GM18508 (cell line): ENCODE results near the gene SLC2A4RG.

Experiments used
- ATAC-seq: cut with Tn5 transposase; IDR thresholded peaks from one replicate; pipeline ENCODE4 v1.9.1; 2021; ENCODE audit warnings: moderate number of reproducible peaks; ENCODE audit not compliant: insufficient read depth, unreplicated experiment

The SLC2A4RG gene

DNA sequence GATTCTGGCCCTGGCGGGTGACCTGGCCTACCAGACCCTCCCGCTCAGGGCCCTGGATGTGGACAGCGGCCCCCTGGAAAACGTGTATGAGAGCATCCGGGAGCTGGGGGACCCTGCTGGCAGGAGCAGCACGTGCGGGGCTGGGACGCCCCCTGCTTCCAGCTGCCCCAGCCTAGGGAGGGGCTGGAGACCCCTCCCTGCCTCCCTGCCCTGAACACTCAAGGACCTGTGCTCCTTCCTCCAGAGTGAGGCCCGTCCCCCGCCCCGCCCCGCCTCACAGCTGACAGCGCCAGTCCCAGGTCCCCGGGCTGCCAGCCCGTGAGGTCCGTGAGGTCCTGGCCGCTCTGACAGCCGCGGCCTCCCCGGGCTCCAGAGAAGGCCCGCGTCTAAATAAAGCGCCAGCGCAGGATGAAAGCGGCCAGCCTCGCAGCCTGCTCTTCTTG, 868 bp upstream of the SLC2A4RG start:
- ATAC-seq, result no peak

DNA sequence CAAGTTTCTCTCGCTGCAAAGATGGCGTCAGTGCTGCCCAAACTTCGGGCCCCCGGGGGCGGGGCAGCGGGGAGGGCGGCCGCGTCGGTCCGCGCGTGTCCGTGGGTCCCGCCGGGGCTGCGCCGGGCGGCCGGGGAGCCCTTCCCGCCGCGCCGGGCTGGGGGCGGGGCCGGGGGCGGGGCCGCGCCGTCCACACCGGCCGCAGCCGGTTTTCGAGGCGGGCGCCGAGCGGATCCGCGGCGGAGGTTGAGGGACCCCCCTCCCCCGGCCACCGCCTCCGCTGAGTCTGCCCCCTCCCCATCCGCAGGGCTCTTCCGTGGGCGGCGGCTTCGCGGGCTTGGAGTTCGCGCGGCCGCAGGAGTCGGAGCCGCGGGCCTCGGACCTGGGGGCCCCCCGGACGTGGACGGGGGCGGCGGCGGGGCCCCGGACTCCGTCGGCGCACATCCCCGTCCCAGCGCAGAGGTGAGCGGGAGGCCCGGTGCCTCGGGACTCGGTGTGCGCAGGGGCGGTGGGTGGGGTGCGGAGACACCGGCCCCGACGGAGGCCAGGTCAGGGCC, 572 bp downstream of the SLC2A4RG start:
- ATAC-seq, result no peak

DNA sequence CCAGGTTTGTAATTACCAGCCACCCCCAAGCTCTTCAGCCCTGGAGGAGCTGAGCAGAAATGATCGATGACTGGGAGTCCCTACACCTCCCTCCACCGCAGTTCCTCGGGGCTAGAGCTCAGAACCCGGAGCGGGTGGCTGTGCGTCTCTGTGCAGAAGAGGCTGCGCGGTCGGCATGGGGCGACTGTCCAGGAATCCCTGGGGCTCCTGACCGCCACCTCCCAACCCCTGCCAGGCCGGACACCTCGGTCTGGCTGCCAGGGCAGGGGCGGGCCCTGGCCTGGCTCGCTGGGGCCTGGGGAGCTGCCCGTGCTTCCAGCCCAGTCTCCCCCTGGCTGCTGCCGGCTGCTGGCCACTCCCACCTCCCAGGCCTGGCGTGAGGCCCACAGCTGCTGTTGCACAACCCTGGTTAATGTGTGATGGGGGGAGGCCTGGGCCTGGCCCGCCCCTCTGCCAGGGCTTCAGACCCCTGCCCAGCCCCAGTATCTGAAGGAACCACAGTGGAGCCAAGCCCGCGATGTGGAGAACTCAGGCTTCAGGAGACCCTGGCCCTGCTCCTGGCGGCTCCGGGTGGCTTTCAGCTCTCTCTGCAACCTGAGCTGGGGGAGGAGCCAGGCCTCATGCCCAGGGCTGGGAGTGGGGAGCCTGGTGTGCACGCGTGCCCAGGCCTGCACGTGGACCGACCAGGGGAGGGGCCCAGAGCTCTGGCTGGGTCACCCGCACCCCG, 1.2 kb downstream of the SLC2A4RG start:
- no peak for ATAC-seq

DNA sequence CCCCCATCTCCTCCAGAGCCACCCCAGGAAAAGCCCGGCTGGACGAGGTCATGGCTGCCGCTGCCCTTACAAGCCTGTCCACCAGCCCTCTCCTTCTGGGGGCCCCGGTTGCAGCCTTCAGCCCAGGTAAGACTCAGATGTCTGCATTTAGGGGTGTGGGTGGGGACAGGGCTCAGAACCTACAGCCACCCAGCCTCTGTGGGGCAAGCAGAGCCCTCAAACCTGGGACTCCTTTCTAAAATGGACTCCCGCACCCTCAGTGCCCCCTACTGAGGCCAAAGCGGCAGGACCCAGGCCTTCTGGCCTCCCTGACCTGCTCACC, 1.7 kb downstream of the SLC2A4RG start:
- no peak for ATAC-seq

DNA sequence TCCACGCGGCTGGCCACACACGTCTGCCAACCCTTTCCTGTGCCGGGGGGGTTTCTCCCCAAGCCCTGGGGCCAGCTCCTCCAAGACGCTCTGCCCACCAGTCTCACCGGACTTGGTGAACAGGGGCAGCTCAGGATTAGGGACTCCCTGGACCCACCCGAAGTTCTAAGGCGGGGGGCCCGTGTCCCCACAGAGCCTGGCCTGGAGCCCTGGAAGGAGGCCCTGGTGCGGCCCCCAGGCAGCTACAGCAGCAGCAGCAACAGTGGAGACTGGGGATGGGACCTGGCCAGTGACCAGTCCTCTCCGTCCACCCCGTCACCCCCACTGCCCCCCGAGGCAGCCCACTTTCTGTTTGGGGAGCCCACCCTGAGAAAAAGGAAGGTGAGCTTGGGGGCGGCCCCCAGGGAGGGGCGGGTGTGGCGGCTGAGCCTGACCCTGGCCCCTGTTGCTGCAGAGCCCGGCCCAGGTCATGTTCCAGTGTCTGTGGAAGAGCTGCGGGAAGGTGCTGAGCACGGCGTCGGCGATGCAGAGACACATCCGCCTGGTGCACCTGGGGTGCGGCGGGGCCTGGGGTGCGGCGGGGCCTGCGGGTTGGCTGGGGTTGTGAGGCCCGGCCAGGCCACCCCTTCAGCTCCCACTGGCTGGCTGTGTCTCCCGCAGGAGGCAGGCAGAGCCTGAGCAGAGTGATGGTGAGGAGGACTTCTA, 2.3 kb downstream of the SLC2A4RG start:
- no peak for ATAC-seq

DNA sequence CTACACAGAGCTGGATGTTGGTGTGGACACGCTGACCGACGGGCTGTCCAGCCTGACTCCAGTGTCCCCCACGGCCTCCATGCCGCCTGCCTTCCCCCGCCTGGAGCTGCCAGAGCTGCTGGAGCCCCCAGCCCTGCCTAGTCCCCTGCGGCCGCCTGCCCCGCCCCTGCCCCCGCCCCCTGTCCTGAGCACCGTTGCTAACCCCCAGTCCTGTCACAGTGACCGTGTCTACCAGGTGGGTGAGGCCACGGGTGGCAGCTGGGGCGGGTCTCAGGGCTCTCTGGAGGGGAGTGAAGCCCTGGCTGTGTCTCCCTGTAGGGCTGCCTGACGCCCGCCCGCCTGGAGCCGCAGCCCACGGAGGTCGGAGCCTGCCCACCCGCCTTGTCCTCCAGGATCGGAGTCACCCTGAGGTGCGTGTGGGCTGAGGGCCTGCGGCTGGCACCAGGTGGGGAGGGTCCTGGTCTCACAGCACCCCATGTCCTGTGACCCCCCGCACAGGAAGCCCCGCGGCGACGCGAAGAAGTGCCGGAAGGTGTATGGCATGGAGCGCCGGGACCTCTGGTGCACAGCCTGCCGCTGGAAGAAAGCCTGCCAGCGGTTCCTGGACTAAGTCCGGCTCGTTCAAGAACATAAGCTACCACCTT, 2.9 kb downstream of the SLC2A4RG start:
- no peak for ATAC-seq

DNA sequence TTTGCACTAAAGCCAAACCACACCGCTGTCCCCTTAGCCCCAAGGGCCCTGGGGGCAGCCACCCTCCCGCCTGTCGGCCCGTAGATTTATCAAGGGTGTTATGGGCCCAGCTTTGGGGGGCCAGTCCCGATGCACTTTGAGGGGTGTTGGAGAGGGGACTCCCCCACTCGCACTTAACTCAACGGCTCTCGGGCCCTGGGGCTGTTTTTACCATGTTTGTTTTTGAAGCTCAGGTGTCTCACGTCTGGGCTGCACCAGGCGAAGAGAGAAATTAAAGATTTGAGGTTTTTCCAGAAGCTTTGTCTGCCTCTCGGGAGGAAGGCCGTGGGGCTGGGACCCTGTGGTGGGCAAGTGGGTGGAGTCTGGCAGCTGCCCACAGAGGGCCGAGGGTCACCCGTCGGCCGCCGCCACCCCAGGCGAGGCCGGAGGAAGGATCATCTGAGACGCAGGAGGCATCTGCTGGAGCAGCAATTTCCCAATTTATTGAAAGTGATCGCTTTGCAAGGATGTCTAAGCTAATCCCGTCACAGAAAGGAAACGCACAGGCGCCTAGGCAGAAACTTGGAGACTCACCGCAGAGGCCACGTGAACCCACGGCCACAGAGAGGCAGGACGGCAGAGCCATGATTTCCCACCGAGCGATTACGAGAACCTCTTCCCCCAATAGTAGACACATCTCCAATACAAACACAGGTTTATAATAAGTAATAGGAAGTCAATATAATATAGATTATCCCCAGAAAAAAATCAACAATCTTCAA, 3.8 kb downstream of the SLC2A4RG start:
- no peak for ATAC-seq

DNA sequence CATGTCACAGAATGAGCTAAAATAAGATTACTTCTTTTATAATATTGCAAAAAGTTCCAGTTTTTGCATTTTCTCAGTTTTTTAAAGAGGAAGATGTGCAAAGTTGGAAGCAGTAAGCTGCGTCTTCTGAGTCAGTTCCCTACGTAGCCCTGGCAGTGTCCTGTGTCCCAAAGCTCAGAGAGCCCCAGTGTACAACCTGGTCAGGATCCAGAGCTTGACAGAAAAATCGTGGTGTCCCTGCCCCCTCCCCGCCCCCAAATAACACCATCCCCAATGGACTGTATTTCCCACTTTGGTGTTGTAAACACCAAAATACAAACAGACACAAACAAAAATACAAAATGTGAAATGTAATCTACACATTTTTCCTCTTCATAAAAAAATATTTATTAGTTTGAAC, 4.6 kb downstream of the SLC2A4RG start:
- no peak for ATAC-seq

DNA sequence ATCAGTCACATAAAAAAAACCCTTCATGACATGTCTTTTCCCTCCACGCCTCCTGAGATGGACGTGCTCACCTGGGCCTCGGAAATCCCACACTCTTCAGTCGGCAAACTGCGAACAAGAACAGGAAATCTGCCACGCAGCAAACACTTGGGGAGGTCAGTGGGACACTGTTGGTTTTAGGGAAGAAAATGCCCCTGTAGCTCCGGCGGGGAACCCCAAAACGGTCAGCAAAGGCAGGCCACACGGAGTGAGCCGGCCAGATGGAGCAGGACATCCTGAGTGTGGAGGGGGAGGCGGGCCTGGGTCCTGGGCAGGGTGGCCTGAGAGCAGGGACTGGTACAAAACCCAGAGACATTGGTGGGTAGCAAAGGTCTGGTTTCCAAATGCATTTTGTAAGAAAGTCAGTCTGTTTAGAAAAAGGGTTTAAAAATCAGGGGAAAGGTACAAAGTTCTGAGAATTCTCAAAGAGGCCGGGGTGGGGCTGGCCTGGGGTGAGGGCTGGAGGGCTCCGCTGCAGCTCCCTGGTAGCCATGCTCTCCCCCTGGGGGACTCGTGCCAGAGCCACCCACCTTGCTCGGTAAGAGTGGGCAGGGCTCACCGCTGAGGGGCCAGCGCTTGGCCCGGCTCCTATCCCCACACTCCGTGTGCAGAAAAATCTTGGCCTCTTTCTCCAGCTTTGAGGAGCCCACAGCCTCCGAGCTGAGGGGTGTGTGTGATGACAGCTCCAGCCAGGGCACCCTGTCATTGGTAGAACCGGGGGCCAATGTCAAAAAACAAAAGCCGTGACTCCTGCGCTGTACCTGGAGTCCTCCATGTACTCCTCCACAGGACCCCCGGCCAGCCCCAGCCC, 5.2 kb downstream of the SLC2A4RG start:
- no peak for ATAC-seq

DNA sequence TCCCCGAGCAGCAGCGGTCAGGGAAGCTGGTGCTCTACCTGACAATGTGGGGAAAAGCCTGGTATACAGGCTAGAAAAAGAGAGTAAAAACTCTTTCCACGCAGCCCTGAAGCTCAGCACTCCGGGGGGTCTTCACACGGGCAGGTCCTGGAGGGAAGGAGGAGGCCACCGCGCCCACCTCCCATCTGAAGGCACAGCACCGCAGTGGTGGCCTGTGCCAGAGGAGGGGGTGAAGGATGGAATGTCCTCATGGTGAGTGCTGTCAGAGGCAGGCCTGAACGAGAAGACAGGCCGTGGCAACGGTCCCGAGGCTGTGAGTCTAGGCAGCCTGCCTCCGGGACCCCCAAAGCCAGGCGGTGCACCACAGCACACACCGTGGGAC, 5.8 kb downstream of the SLC2A4RG start:
- no peak for ATAC-seq

DNA sequence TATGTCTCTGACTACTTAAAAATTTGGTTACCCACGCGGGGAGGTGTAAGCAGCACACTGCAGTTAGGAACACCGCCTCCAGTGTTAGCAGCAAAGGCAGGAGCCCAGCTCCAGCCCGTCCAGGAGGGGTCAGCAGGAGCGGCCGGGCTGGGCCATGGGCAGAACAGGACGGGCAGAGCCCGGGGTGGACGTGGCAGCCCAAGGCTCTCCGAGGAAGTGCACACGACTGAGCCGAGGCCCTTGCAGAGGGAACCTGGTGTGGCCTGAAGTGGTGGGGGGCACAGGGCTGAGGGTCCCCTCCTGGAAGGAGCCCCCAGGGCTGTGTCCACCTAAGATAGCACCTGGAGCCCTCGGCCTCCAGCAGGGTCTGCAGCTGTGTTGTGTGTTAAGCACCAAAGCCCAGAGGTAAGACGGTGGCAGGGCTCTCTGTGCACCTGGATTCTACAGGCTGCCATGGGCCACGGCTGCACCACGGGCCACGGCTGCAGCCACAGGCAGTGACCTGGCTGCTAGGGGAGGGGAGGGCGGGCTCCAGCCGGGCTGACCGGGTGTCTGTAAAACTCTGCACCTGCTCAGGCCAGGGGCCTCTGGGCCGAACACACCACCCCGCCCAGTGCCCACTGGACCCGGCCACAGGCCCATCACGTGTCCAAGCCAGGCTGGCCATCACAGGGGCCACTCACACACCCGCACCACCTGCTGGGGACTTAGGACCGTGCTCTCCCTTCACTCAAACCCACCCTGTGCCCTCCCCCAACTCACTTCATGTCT, 6.6 kb downstream of the SLC2A4RG start:
- ATAC-seq, result no peak

DNA sequence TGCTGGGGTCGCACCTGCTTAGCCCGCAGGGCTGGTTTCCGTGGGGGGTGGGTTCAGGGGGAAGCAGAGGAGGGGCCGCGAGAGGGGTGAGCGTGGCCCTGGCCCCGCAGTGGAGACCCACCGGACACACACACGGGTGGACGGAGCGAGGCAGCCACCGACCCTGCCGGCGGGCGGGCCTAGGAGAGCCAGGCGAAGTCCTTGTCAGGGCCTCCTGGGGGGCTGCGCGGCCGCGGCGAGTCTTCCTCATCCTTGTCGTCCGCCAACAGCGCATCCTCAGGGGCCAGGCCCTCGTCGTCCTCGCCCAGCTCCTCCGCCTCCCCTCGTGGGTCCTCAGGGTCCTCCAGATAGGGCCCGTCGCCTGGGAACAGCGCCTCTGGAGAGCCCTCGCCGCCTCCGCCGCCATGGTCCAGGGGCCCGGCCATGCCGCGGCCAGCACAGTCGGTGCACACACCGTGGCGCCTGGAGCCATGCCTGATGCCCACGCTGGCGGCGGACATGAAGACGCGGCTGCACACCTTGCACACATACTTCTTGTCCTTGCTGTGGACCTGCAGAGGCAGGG, 7.3 kb downstream of the SLC2A4RG start:
- no peak for ATAC-seq

DNA sequence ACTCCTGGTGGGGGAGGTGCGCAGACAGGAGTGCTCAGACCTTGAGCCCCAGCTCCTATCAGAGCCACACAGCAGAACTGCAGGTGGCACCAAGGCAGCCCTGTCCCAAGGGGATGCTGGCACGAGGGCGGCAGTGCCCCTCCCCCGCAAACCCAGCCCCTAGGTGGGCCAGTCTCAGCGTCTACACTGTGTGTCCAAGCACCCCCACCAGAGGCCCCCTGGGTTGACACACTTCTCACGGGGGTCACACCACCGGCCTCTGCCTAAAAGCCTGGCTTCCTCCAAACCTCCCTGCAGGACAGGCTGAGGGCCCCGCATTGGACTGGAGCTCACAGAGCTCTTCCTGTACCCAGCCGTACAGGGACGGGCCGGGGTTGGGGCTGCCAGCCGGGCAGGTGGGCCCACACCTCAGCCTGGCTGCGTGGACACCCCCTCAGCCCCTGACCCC, 8.1 kb downstream of the SLC2A4RG start:
- no peak for ATAC-seq

DNA sequence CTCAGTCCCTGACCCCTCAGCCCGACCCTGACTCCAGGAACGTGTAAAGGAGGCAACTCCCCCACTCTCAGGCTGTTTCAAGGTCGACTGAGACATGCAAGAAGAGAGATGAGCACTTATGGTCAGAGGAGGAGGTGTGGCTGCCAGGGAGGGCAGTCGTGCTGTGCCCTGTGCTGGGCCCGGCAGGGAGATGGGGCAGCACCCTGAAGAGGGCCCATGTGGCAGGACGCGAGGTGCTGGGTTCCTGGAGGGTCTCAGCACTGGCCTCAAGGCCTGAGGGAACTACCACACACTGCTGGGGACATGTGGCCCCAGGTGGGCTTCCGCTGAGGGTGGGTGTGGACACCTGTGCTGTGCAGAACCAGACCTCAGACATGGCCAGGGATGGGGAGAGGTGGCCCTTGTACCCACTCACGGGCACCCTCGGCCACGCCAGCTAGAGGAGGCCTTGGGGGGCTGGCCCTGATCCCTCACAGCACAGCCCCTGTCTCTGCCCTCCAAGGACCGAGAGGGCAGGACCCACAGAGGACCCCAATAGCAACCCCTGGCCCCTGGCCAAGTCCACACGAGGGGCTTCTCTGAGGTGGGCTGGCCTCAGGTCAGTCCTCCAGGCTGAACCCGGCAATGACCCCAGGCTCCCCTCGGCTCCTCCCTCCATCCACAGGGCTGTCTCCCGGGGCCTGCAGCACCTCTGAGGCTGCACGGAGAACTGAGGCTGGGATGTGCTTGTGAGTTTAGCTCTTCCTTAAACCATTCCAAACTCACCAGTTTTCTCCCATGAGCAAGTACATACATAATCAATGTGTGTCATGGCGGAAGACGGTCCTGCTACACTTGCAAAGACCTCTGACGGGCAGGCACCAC, 8.7 kb downstream of the SLC2A4RG start:
- no peak for ATAC-seq

DNA sequence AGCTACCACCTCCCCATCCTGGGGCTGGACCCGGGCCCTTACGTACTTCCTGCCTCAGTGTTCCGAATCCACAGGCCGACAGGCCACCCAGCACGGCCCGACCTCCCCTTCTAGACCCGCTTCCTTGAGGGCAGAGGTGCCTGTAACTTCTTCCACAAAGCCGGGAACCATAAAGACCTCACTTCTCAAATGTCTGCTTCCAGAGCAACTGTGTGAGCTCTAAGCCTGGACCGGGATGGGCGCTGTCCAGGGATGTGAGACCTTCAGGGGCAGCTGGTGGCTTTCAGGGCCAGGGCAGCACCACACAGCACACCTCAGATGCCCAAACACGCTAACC, 9.3 kb downstream of the SLC2A4RG start:
- no peak for ATAC-seq

DNA sequence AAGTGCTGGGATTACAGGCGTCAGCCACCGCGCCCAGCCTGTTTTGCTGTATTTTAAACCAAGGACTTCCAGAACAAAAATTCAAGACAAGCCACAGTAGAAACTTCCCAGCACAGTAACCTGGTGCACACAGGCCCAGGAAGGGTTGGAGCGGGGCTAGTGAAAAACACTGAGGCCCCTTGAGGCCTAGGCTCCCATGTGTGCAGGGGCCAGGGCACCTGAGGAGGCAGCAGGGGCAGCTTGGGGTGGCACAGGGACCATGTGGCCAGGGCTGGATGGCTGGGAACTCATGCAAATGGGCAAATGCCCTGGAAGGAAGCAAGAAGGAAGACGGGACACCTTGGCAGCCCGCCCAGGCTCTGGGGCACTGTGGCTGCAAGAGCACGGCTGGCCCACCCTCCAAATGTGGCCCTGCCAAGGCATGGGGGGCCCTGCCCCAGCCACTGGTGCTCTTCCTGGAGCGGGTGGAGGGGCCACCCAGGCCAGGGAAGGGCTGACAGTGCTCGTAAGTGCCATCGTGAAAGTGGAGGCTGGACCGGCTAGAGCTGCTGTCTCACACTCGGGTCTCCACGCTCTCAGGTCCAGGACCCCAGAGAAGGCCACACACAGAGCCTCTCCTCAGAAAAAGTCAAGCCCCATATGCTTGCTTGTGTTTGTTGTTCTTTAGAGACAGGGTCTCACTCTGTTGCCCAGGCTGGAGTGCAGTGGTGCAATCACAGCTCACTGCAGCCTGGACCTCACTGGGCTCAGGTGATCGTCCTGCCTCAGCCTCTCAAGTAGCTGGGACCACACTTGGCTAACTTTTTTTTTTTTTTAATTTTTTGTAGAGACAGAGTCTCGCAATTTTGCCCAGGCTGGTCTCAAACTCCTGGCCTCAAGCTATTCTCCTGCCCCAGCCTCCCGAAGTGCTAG, 10.3 kb downstream of the SLC2A4RG start:
- ATAC-seq, result no peak
